GM03348 (cell line): ENCODE data around the gene BAG5.
A peak's percentile ranks its signal among the peaks of the same experiment; 100 is the strongest.

ENCODE experiments used
- DNase-seq: peaks from one replicate; pipeline ENCODE4 v3.0.0; 2012; ENCODE audit warnings: low spot score

Gene BAG5

DNA sequence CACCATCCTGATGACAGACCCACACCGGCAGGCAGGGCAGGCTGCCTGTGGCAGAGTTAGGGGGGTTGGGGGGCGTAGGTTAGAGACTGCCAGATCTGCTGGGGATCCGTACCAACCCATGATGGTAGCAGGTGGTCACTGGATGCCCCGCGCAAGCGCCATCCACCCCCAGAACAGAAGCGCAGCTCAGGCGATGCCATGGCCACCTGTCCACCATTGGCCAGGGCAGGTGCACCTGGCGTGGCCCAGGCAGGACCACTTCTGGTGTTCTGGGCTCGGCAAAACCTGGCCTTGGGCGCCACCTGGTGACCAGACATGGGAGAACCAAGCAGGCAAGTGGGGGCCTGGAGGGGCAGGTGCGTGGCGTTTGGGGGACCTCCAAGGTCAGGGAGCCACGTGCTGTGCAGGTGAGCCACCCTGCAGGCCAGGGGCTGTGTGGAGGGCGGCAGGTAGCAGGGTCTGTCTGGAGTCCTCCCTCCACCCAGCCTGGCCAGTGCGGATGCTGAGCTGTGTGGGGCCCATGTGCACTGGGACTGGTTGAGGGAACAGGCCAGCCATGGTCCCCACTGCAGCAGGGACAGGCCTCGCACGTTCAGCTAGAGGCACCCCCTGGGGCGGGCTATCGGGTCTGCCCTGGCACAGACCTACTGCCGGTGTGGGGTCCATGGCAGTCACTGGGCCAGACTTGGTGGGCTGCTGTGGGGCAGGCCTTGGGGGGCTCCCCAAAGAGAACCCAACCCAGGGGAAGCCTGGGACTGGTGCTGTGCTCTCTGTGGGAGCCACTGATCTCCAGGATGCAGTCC, 15.6 kb downstream of the BAG5 start:
- DNase-seq = peak; percentile 79

DNA sequence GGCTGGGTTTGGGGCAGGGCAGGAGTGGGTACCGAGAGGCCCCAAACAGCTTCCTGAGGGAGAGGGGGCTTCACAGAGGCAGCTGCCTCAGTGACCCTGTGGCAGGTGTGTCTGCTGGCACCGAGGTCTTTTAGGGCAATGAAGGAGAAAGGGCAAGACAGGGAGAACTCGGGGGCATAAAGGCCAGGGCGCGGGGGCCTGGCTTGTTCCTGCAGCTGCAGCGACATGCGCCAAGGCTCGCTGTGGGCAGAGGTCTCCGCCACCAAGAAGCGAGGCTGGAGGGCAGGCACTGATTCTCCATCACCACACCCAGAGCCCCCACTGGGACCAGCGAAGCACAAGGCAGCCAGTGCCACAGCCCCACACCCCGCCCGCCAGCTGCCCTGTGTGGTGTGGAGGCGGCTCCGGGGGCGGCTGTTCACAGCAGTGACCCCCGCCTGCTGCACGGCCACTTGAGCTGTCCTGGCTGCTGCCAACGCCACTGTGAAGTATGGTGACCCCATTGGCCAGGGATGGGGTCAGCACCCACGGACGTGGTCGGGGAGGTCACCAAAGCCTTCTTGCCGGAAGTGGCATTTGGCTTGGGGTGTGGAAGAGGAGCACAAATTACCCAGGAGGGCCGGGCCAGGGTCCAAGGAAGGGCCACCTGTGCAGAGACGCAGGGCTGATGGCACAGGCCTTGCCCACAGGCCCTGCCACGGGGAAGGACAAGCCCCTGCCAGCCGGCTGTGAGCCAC, 16.4 kb downstream of the BAG5 start:
- no peak for DNase-seq

DNA sequence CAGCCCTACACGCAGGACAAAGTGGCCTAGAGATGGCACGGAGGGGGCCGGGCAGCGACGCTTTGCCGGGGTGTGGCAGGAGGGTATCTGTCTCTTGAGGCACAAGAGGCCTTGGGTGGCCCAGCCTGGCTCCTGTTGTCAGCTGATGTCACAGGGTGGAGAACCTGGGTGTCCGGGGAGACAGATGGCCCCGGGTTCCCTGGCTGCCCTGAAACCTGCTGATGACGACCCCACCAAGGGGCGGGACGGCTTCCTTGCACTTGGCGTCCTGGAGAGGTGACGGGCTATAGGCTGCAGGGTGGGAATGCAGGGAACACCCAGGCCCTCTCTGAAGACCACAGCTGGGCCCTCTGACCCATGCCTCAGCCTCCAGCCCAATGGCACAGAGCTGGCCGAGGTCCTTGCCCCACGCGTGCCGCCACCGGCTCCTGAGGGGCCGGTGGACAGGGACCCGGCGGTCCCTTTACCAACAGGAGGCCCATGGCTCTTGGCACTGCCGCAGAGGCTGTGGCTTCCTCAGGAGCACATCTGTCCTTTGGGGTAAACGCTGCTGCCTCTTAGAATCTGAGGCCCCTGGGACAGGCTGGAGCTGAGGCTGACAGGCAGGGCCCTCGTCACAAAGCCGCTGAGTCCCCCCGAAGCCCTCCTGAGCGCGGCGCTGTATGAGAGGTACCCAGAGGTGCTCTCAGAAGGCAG, 17.1 kb downstream of the BAG5 start:
- no peak for DNase-seq

DNA sequence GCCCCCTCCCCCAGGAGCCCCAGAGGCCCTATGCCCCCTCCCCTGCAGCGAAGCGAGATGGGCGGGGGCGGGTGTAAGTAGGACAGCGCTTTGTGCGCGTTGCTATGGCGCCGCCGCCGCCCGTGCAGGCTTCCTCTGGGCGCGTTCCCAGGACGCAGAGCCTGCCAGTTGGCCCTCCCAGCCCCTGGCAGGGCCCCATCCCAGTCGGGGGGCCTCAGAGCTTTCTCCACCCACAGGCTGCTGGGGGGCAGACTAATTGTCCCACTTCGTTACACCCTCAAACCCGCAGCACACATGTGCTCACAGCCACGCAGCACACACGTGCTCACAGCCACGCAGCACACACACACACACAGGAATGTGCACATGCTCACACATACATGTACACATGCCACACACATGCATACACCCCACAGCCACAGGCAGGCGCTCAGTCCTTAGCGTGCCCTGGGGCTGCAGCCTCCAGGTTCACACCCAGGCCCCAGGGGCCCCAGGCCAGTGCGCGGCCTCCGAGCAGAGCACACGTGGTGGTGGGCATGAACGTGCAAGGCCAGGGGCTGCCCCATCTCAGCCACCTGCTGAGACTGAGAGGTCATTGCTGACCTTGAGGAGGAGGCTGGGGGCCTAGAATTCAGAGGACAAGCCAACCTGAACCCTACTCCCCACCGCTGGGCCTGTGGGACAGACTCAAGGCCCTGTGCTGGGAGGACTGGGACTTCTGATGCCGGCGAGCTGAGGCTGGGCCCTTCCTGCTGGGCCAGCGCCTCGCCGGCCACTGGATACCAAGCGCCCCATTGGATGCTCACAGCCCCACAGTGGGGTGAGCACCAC, 17.9 kb downstream of the BAG5 start:
- peak; percentile 27 for DNase-seq

DNA sequence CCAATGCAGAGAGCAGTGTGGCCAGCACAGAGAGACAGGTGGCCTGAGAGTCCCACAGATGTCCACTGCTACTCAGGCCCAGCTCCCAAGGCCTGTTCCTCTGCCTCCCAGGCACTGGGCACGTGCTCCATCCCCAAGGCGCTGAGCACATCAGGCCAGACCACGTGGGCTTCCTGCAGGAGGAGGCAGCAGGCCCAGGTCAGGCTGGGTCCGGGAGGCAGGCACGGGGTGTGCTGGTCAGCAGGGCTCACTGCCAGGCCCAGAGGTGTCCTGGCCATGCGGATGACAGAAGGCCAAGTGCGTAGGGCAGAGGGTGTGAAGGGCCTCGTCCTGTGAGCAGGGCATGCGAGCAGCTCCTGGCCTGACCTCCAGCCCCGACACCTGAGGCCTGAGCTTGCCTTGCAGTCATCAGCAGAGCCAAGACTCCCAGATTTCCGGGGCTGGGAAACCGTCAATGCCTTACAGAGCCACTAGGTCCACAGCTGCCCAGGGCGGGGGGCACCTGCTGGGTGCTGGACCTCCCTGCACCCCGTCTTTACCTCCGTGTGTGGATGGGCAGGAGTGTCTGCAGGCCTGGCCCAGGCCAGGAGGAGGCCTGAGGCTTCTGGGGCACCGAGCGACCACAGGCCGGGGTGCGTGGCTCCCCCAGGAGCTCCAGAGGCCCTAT, 18.6 kb downstream of the BAG5 start:
- no peak for DNase-seq

DNA sequence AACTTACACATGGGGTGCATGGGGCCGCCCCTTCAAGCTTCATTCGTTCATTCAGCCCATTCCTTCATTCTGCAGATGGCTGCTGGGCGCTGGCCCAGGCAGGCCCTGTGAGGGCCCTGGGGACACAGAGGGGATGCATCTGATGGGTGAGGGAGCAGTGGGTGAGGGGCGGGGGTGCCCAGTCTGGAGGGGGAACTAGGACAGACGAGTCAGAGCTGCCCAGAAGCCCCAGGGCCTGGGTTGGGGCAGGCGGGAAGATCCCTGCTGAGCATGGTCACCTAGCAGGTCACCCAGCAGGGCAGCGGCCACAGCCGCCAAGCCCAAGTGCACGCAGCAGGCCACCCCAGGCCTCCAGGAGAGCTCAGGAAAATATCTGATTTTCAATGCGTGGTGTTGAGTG, 19.3 kb downstream of the BAG5 start:
- DNase-seq = no peak

DNA sequence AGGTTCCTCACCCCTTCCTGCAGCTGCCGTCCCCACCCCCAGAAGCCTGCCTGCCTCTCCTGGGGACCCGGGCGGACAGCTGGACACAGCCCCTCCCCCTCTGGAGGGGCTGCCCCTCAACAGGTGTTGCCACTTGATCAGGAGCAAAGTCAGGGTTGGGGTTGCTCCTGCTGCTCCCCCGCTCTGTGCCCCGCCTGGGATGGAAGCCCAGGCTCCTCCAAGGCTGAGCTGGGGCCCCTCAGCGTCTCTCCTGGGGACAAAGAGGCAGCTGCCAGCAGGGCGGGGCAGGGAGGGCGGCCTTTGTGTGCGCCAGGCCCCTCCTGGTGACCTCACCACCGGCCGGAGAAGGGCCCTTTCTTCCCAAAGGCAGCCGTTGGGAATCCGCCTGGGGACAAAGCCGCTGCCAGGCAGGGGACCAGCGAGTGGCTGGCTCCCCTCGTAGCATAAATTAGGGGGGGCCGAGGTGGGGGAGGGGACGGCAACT, 19.8 kb downstream of the BAG5 start:
- peak; percentile 53 for DNase-seq

DNA sequence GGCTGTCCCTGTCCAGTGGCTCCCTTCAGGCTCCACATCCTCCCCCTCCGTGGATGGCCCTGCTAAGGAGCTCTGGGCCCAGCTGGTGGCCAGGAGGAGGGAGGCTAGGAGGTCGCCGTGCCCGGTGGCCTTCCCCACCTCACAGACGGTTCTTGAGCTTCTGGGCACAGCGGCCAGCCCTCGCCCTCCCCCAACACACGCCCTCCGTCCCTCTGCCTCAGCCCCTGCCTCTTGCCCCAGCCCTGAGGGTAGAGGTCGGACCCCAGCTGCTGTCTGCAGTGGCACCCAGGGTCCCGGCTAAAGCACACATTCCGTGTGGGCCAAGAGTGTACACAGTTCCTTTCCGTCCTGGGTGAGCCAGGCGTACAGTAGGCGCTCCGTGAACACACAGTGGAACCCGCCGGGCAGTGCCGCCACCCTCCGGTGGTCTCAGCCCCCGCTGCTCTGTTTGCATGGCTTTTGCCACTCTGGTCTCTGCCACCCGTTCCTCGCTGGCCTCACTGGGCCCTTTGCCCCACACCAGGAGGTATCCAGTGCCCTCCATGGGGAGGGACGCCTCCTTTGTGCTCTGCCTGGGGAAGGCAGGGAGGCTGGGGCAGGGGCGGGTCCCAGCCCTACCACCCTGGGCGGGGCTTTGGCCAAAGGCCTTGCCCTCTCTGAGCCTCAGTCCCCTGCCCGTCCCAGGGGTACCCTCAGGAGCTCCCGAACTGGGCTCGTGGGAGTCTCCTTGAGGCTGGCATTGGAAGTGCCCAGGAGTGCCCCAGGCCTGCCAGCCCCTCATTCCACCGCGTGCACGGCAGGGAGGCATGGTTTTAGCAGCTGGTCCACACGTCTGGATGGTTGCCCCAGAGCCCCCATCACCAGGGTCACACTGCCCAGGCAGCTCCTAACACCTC, 20.5 kb downstream of the BAG5 start:
- no peak for DNase-seq

DNA sequence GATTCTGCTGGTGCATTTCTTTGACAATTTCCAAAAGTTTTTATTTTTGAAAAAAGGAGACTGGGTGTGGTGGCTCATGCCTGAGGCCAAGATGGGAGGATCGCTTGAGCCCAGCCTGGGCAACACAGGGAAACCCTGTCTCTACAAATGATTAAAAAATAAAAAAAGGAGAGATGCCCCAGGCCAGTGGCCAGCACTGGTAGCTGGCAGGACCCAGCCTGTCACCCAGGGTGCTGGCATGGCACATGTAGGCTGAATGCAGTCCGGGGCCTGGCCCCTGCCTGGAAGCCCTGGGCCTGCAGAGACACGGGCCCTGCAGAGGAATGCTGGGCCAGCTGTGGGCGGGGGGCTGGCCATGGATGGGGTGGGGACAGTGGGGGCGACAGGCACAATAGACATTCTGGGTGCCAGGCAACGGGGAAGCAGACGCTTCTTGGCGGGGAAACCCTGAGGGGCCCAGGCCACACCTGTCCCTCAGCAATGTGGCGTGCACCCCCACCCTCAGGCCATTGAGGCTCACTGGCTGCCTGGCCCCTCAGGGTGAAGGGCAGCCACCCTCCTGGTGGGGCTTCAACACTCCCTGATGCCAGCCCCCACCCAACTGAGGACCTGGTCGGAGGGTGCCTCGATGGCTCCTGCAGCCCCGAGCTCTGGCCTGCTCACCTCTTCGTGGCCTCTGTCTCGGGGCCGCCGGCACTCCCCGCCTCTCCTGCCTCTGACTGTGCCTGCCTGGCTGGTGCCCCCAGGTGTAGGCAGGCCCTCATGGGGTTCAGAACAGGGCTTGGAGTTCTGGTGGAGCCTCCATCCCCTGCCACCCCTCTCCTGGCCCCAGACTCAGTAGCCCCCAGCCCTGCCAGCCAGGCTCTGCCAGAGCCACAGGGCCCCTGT, 21.4 kb downstream of the BAG5 start:
- no peak for DNase-seq

DNA sequence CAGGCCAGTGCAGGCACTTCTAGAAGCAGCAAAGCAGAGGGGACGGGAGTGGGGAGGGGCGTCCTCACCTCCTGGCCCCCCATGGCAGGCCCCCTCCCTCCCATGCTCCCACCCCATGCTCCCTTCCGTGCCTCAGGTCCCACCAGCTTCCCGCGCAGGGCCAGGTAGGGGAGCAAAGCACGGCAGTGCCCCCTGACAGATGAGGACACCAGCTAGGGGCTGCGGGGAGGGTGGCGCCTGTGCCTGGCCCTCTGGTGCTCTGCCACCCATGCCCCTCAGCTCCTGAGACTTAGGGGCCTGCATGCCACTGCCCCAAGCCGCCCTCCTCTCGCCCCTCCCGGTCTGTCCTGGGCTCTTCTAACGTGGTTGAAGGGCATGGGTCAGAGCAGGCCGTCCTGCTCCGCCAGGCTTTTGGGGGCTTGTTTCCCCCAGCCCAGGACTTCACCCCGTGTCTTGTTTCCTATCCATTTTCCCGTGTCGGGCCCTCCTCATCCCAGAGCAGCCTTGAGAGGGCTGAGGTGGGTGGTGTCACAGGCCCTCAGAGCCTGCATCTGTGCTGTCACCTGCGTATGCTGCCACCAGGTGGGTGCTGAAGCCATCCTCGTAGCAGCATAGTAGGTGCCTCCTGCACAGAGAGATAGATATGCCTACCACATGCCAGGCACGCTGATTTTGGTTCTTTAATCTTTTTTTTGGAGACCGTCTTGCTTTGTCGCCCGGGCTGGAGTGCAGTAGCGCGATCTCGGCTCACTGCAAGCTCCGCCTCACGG, 23.2 kb downstream of the BAG5 start:
- DNase-seq = no peak

DNA sequence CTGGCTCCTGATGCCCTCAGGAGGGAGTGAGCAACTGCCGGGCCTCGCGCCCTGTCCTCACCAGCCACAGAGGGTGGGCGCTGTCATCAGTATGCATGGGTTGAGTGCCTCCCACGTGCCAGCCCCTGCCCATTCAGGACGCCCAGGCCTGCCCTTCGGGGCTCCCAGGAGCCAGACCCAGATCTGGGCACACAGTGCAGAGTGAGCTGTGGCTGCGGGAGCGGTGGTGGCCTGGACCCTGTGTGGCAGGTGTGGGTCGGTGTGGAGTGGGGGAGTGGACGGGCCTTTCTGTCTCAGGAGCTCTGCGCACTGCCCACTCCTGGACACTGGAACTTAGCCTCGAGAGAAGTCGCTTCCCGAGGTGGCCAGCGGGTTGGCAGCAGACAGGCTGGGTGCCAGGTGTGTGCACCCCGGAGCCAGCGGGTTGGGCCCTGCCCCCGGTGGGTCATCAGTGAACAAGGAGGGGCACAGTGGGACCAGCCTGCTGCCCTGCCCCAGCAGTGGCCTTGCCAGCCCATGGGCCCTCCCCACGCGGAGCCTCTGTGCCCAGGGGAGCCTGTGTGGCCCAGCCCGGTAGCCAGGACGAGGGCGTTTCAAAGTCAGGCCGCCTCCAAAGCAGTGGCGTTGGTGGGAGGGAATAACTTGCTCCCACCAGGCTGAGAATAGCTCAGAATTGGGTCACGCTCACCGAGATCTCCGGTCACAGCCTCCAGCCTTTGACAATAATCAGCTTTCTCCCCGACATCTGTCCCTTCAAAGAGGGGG, 24.0 kb downstream of the BAG5 start:
- DNase-seq = no peak

DNA sequence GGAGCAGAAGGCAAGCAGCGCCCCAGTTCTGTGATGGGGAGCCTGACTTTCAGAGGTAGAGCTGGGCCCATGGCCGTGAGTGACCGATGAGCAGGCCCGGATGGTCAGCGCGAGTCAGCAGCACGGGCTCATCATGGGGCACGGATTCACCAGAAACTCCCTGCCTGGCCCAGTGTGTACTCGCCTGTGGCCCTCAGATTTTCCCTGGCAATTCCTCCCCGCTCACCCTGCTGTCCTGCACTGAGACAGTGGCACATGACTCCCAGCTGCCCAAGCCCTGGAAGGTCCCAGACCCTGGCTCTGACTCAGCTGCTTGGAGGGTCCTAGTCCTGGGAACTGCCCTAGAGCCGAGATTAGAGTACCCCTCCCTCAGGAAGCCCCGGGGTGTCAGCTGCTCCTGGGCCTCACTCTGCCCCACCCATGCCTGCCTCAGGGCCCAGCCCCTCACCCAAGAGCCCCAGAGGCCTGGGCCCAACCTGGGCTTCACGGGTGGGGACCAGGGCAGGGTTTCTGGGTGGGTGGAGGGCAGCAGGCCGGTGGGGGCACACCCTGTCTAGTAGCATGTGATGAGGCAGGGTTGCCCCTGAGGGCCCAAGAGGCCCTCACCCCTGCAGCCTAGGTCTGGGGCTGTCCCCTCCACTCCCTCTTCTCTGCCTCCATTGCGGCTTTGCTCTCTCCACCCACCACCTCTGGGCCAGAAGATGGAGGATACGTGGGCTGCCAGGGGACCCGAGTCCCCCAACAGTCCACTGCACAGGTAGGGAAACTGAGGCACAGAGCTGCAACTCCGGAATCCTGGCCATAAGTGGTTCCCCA, 25.1 kb downstream of the BAG5 start:
- no peak for DNase-seq

DNA sequence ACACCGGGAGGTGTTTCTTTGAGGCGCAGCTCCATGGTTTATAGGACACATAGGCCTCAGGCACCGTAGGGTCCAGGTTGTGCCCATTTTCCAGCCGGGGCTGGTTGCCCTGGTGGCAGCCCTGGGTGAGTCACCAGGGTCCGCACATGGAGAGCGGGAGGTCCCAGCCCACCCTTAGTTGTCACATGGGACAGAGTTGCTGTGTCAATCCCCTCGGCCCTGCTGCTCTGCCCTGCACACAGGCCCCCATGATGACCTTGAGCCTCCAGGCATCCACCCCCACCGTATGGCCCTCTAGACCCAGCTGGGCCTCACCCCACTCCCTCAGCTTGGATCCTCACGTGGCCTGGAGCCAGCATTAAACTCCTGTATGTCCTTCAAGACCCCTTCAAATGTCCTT, 25.8 kb downstream of the BAG5 start:
- DNase-seq = no peak

DNA sequence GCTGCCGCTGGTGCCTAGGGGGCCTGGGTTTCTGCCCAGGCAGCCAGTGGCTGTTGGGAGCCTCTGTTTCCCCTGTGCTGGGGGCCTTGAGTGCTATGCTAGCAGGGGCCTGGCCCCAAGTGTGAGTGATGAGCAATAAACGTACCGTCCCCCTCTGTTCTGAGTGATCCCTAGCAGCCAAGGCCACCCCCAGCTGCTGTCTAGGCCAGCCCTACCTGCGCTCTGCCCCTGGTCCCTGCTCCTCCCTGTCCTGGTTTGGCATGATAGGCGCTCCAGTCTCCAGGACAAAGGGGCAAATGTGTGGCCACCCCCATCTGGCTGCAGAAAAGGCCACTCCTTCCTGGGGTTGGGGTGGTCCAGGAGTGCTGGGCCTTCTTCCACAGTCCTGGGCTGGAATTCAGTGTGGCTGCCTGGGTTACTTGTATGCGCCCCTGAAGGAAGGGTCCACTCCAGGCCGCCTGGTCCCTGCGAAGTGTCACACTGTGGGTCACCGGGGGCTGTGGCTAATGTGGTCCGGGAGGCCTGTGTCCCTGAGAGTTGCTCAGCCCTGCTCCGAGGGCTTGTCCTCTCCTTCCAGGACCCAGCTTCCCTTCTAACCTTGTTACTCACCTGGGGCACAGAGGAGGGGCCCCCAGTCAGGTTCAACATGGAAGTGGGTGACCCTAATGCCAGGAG, 26.4 kb downstream of the BAG5 start:
- no peak for DNase-seq

DNA sequence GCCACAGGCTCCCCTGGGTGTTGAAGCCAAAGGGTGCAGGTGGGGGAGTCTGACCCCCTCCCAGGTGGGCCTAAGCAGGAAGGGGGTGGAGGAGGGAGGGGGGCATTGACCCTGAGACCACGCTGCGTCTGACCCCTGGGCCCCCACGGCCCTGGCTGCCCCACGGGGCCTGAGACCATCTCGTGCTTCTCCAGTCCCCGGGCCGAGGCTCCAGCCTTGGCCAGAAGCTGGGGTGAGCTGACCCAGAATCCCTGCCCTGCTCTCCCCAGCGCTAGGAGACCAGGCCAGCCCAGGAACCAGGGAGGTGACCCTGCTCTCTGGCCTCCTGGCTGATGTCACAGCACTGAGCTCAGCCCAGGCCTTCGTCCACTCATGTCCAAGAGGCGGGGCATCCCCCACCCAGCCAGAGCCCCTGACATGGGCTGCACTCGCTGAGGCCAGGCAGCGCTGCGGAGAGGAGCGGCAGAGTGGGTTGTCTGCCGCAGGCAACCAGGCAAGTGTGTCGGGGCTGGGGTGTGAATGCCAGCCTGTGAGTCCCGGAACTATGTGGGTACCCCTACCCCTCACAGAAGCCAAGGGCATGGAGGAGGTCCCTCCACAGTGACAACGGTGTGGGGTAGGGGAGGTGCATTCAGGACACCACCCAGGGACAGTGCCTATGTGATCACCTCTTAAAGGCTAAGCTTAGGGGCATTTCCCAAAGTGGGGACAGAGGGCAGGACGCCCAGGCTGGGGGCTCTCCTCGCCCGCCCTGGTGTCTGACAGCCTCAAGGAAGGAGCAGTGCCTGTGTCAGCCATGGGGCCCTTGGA, 27.2 kb downstream of the BAG5 start:
- DNase-seq = no peak
